ENCODE data around the gene TMEM45A.

DNA sequence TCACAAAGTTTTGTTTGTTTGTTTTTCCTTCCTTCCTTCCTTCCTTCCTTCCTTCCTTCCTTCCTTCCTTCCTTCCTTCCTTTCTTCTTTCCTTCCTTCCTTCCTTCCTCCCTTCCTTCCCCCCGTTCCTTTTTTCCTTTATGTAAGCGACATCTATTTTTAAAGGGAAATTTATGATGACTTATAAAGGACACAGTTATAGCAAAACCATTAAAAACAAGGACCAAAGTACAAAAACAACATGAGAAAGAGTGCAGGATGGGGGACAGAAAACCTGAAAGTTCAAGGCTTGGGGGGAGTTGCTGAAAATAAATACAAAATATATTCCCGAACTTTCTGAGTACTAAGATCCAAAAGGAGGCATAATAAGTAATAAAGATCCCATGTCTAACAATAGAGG, 118.8 kb downstream of the TMEM45A start:
- TF ChIP-seq, protein P1, sequence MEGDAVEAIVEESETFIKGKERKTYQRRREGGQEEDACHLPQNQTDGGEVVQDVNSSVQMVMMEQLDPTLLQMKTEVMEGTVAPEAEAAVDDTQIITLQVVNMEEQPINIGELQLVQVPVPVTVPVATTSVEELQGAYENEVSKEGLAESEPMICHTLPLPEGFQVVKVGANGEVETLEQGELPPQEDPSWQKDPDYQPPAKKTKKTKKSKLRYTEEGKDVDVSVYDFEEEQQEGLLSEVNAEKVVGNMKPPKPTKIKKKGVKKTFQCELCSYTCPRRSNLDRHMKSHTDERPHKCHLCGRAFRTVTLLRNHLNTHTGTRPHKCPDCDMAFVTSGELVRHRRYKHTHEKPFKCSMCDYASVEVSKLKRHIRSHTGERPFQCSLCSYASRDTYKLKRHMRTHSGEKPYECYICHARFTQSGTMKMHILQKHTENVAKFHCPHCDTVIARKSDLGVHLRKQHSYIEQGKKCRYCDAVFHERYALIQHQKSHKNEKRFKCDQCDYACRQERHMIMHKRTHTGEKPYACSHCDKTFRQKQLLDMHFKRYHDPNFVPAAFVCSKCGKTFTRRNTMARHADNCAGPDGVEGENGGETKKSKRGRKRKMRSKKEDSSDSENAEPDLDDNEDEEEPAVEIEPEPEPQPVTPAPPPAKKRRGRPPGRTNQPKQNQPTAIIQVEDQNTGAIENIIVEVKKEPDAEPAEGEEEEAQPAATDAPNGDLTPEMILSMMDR (conservative IDR thresholded peaks at IDR 0.05): no peak
- TF ChIP-seq ZFX (IDR thresholded peaks at IDR 0.05): no peak
